ENCODE data around the gene KCNH1.

KCNH1 gene

GRCh38 chr1:210915890-210916507, 217.9 kb downstream of the KCNH1 start:
- no peak for DNase-seq

- DNase-seq = no peak
These were observed 221.2 kb downstream of the KCNH1 start for GRCh38 chr1:210912752-210913151.

GRCh38 chr1:210910020-210910575, 223.8 kb downstream of the KCNH1 start:
- no peak for DNase-seq

GRCh38 chr1:210908791-210909190, 225.2 kb downstream of the KCNH1 start:
- DNase-seq = no peak

- no peak for DNase-seq
These were observed 225.7 kb downstream of the KCNH1 start for GRCh38 chr1:210908257-210908656.

GRCh38 chr1:210907251-210907805, 226.6 kb downstream of the KCNH1 start:
- DNase-seq = no peak

GRCh38 chr1:210905944-210906453, 227.9 kb downstream of the KCNH1 start:
- no peak for DNase-seq

GRCh38 chr1:210905365-210905904, 228.5 kb downstream of the KCNH1 start:
- no peak for DNase-seq

GRCh38 chr1:210901981-210902770, 231.8 kb downstream of the KCNH1 start:
- peak; percentile 86 for DNase-seq

GRCh38 chr1:210900820-210901219, 233.1 kb downstream of the KCNH1 start:
- peak; percentile 73 for DNase-seq

GRCh38 chr1:210900079-210900478, 233.9 kb downstream of the KCNH1 start:
- DNase-seq = no peak

GRCh38 chr1:210899676-210900075, 234.3 kb downstream of the KCNH1 start:
- no peak for DNase-seq

GRCh38 chr1:210898473-210898872, 235.5 kb downstream of the KCNH1 start:
- no peak for DNase-seq

GRCh38 chr1:210883821-210884220, 250.1 kb downstream of the KCNH1 start:
- DNase-seq = no peak

GRCh38 chr1:210882414-210883221, 251.3 kb downstream of the KCNH1 start:
- no peak for DNase-seq

GRCh38 chr1:210878564-210878963, 255.4 kb downstream of the KCNH1 start:
- no peak for DNase-seq

- no peak for DNase-seq
These were observed 257.7 kb downstream of the KCNH1 start for GRCh38 chr1:210876275-210876674.

GRCh38 chr1:210866532-210866931, 267.4 kb downstream of the KCNH1 start:
- no peak for DNase-seq

- DNase-seq = no peak
These were observed 276.2 kb downstream of the KCNH1 start for GRCh38 chr1:210857705-210858104.

GRCh38 chr1:210857146-210857663, 276.7 kb downstream of the KCNH1 start:
- no peak for DNase-seq

- no peak for DNase-seq
These were observed 278.5 kb downstream of the KCNH1 start for GRCh38 chr1:210855440-210855839.

GRCh38 chr1:210853276-210853675, 280.7 kb downstream of the KCNH1 start:
- DNase-seq = no peak
